GM12874 (cell line): ENCODE measurements around the gene CTXN3.

Source experiments
- CTCF ChIP-seq: IDR thresholded peaks from 2 replicates; pipeline ENCODE4 v1.5.1; 2011; ENCODE audit warnings: low read depth, mild to moderate bottlenecking, control low read depth, low read length, moderate library complexity; ENCODE audit not compliant: insufficient read depth

Gene CTXN3

GRCh38 chr5:127634007-127634406, 14.9 kb upstream of the CTXN3 start:
- TF ChIP-seq CTCF: no peak

- TF ChIP-seq CTCF: no peak
Observed at GRCh38 chr5:127639828-127640227, 9.1 kb upstream of the CTXN3 start.

- no peak for TF ChIP-seq CTCF
Observed at GRCh38 chr5:127642949-127643348, 5.9 kb upstream of the CTXN3 start.

- no peak for TF ChIP-seq CTCF
Observed at GRCh38 chr5:127643607-127644006, 5.3 kb upstream of the CTXN3 start.

- TF ChIP-seq CTCF: no peak
Observed at GRCh38 chr5:127645300-127645726, 3.6 kb upstream of the CTXN3 start.

GRCh38 chr5:127647361-127647958, 1.4 kb upstream of the CTXN3 start:
- no peak for TF ChIP-seq CTCF

- TF ChIP-seq CTCF: no peak
Observed at GRCh38 chr5:127650022-127650421, 1.1 kb downstream of the CTXN3 start.

- no peak for TF ChIP-seq CTCF
Observed at GRCh38 chr5:127650649-127651048, 1.8 kb downstream of the CTXN3 start.
